Fibroblast of lung (primary cell): ENCODE results near the gene STX11. TPM values are rescaled to one million over a fixed set of nuclear protein-coding genes. Genes with fewer than 3 reads are reported as not detected.

Source experiments
- DNase-seq, 2 donors: peaks; one replicate each; pipeline versions ENCODE4 v3.0.0 to v3.0.0-alpha.2; 2010; ENCODE audit warnings: low read depth in 2 of 2
- H2AFZ ChIP-seq: 2 replicates; pipeline ENCODE4 v1.5.1; 2012; ENCODE audit warnings: low read length, control low read depth, inconsistent platforms
- H3K27ac ChIP-seq: 2 replicates; pipeline ENCODE4 v1.5.1; 2011; ENCODE audit warnings: low read length, control low read depth; ENCODE audit not compliant: insufficient read depth
- H3K27me3 ChIP-seq: 2 replicates; pipeline ENCODE4 v1.5.1; 2011; ENCODE audit warnings: mild to moderate bottlenecking, low read length; ENCODE audit not compliant: control insufficient read depth, insufficient read depth
- H3K36me3 ChIP-seq: 2 replicates; pipeline ENCODE4 v1.5.1; 2011; ENCODE audit warnings: low read length; ENCODE audit not compliant: control insufficient read depth, insufficient read depth
- H3K4me1 ChIP-seq: 2 replicates; pipeline ENCODE4 v1.5.1; 2011; ENCODE audit warnings: low read length; ENCODE audit not compliant: control insufficient read depth, insufficient read depth; ENCODE audit errors: extremely low read depth
- H3K4me2 ChIP-seq: 2 replicates; pipeline ENCODE4 v1.5.1; 2011; ENCODE audit warnings: low read length, control low read depth; ENCODE audit not compliant: insufficient read depth; ENCODE audit errors: extremely low read depth
- H3K4me3 ChIP-seq, 4 experiments: fragments of 200-600 bp in 1 of 4; sonication (generic) in 1 of 4; replicated peaks in 1 of 4; 2 replicates each; pipeline ENCODE4 v1.5.1; 2011 to 2016; ENCODE audit warnings: low read length in 4 of 4, low read depth in 3 of 4, mild to moderate bottlenecking in 3 of 4, control low read depth in 2 of 4, inconsistent platforms in 1 of 4, mixed read lengths in 1 of 4; ENCODE audit not compliant: insufficient read depth in 1 of 4; ENCODE audit errors: control extremely low read depth in 1 of 4
- H3K79me2 ChIP-seq: 2 replicates; pipeline ENCODE4 v1.5.1; 2012; ENCODE audit warnings: mild to moderate bottlenecking, low read length, inconsistent platforms; ENCODE audit not compliant: control insufficient read depth, insufficient read depth
- H3K9ac ChIP-seq: 2 replicates; pipeline ENCODE4 v1.5.1; 2011; ENCODE audit warnings: mild to moderate bottlenecking, low read length, control low read depth; ENCODE audit not compliant: insufficient read depth
- H3K9me3 ChIP-seq: 2 replicates; pipeline ENCODE4 v1.5.1; 2012; ENCODE audit warnings: low read depth, low read length; ENCODE audit not compliant: control insufficient read depth, insufficient read depth
- H4K20me1 ChIP-seq: 2 replicates; pipeline ENCODE4 v1.5.1; 2011; ENCODE audit warnings: low read length; ENCODE audit not compliant: control insufficient read depth, insufficient read depth; ENCODE audit errors: extremely low read depth
- EZH2 ChIP-seq: IDR thresholded peaks from 2 replicates; pipeline ENCODE4 v1.5.1; 2012; ENCODE audit warnings: low read length, control low read depth, mild to moderate bottlenecking; ENCODE audit errors: missing control alignments
- polyA plus RNA-seq, 2 donors: library from polyadenylated mRNA; depleted of rRNA in 1 of 2; stranded (reverse) in 1 of 2; unstranded in 1 of 2; fragments of >200 nt; gene quantifications; 2 replicates each; pipeline ENCODE4 v1.2.1, GENCODE V29; 2011 to 2012; ENCODE audit warnings: missing spikeins in 1 of 2
- total RNA-seq: library from RNA; depleted of rRNA; stranded (reverse); fragments of >200 nt; gene quantifications from 2 replicates; pipeline ENCODE4 v1.2.1, GENCODE V29; 2014
- TF ChIP-seq, protein P1 (sequence below), 2 donors: IDR thresholded peaks in 1 of 2; conservative IDR thresholded peaks in 1 of 2; 1 replicate in 1 of 2; 2 replicates in 1 of 2; pipeline ENCODE4 v1.5.1; 2011 to 2012; ENCODE audit warnings: low read length in 2 of 2, control low read depth in 1 of 2, inconsistent platforms in 1 of 2, low read depth in 1 of 2, mild to moderate bottlenecking in 1 of 2

The STX11 gene
- total and polyA plus RNA-seq, 2 donors (not counting 1 experiment from before 2014, with no cell fraction given): 0.33 to 6.6 TPM

GRCh38 chr6:144190080-144190479 is 39.8 kb downstream of the STX11 start:
- H2AFZ ChIP-seq: no peak overlapping the region
- H3K27me3 ChIP-seq: no peaks in the 10 kb centered on the region

DNA sequence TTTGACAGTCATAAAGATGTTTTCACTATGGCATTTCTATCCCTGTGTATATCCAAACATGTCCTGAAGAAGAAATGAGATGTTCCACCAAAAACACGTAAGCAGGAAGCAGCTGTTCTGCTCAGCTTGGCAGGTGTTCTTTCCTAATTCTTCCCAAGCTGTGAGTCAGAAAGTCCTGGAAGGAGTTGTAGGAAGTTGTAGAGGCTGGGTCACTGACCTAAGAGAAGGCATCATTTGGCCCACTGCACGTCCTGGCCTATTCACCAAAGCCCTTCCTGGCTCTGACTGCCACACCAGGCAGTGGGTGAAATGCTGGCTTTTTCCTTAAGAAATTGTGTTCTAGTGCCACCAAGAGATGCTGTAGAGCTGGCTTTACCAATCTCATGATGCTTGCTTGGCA is 40.3 kb downstream of the STX11 start:
- no peaks in the 10 kb centered on the region for H3K9me3 ChIP-seq
- H3K4me1 ChIP-seq: peaks cover 1% of the 10 kb centered on the region
- no peaks in the 10 kb centered on the region for H3K79me2 ChIP-seq
- peaks cover 4% of the 10 kb centered on the region for H3K36me3 ChIP-seq
- no peak overlapping the region for H3K9ac ChIP-seq
- TF ChIP-seq, protein P1, sequence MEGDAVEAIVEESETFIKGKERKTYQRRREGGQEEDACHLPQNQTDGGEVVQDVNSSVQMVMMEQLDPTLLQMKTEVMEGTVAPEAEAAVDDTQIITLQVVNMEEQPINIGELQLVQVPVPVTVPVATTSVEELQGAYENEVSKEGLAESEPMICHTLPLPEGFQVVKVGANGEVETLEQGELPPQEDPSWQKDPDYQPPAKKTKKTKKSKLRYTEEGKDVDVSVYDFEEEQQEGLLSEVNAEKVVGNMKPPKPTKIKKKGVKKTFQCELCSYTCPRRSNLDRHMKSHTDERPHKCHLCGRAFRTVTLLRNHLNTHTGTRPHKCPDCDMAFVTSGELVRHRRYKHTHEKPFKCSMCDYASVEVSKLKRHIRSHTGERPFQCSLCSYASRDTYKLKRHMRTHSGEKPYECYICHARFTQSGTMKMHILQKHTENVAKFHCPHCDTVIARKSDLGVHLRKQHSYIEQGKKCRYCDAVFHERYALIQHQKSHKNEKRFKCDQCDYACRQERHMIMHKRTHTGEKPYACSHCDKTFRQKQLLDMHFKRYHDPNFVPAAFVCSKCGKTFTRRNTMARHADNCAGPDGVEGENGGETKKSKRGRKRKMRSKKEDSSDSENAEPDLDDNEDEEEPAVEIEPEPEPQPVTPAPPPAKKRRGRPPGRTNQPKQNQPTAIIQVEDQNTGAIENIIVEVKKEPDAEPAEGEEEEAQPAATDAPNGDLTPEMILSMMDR (conservative IDR thresholded peaks at IDR 0.05 in 1 of 2, IDR thresholded peaks at IDR 0.05 in 1 of 2; ENCODE audit: low read depth in 1 of 2, low read length in 2 of 2): no peak
- no peak for TF ChIP-seq EZH2
- no peaks in the 10 kb centered on the region for H3K27me3 ChIP-seq
- H3K4me3 ChIP-seq: no peak overlapping the region
- DNase-seq: peak; percentile 70 to 73
- H2AFZ ChIP-seq: no peak overlapping the region
- H3K4me2 ChIP-seq: no peak overlapping the region
- H4K20me1 ChIP-seq: no peaks in the 10 kb centered on the region
- no peak overlapping the region for H3K27ac ChIP-seq

More at GRCh38 chr6:144190080-144190479, 39.8 kb downstream of the STX11 start:
- Histone ChIP-seq H3K79me2 (no peaks in the 10 kb centered on the region), H3K9me3 (no peaks in the 10 kb centered on the region), H3K4me1 (no peaks in the 10 kb centered on the region), H3K27ac (no peak overlapping the region), H4K20me1 (no peaks in the 10 kb centered on the region), H3K4me2 (no peak overlapping the region), H3K4me3 (no peak overlapping the region), H3K9ac (no peak overlapping the region), H3K36me3 (peaks cover 4% of the 10 kb centered on the region)
- TF ChIP-seq, protein P1 (conservative IDR thresholded peaks at IDR 0.05 in 1 of 2, IDR thresholded peaks at IDR 0.05 in 1 of 2; ENCODE audit: low read depth in 1 of 2, low read length in 2 of 2): no peak
- TF ChIP-seq EZH2: no peak
- no peak for DNase-seq

- H2AFZ ChIP-seq: no peak overlapping the region
- peaks cover 4% of the 10 kb centered on the region for H3K4me1 ChIP-seq
- H3K27me3 ChIP-seq: no peaks in the 10 kb centered on the region
- H3K4me2 ChIP-seq: no peak overlapping the region
- H4K20me1 ChIP-seq: no peaks in the 10 kb centered on the region
- no peak overlapping the region for H3K27ac ChIP-seq
- no peak overlapping the region for H3K9ac ChIP-seq
- peak in 1 of 2 donors; percentile 5 for DNase-seq
- no peak for TF ChIP-seq EZH2
- TF ChIP-seq, protein P1 (conservative IDR thresholded peaks at IDR 0.05 in 1 of 2, IDR thresholded peaks at IDR 0.05 in 1 of 2; ENCODE audit: low read depth in 1 of 2, low read length in 2 of 2): no peak
- H3K4me3 ChIP-seq: no peak overlapping the region
- no peaks in the 10 kb centered on the region for H3K9me3 ChIP-seq
- H3K36me3 ChIP-seq: no peaks in the 10 kb centered on the region
- H3K79me2 ChIP-seq: no peaks in the 10 kb centered on the region
These were observed 42.9 kb downstream of the STX11 start for GRCh38 chr6:144193181-144193580.
